GM20000 (cell line): ENCODE measurements around the gene SHISAL1.
A peak's percentile ranks its signal among the peaks of the same experiment; 100 is the strongest.
"Not testable (repeated sequence)": the region's sequence is repeated elsewhere in the genome, so short reads cannot be mapped to it uniquely, and the experiment has no call there.

ENCODE experiments used
- DNase-seq: peaks from one replicate; pipeline ENCODE4 v3.0.0; 2012; ENCODE audit warnings: low spot score
- TF ChIP-seq, protein P1 (sequence below): IDR thresholded peaks from 2 replicates; pipeline ENCODE4 v1.5.1; 2012; ENCODE audit warnings: mild to moderate bottlenecking, control low read depth; ENCODE audit errors: extremely low read depth, missing control alignments

Gene SHISAL1

DNA sequence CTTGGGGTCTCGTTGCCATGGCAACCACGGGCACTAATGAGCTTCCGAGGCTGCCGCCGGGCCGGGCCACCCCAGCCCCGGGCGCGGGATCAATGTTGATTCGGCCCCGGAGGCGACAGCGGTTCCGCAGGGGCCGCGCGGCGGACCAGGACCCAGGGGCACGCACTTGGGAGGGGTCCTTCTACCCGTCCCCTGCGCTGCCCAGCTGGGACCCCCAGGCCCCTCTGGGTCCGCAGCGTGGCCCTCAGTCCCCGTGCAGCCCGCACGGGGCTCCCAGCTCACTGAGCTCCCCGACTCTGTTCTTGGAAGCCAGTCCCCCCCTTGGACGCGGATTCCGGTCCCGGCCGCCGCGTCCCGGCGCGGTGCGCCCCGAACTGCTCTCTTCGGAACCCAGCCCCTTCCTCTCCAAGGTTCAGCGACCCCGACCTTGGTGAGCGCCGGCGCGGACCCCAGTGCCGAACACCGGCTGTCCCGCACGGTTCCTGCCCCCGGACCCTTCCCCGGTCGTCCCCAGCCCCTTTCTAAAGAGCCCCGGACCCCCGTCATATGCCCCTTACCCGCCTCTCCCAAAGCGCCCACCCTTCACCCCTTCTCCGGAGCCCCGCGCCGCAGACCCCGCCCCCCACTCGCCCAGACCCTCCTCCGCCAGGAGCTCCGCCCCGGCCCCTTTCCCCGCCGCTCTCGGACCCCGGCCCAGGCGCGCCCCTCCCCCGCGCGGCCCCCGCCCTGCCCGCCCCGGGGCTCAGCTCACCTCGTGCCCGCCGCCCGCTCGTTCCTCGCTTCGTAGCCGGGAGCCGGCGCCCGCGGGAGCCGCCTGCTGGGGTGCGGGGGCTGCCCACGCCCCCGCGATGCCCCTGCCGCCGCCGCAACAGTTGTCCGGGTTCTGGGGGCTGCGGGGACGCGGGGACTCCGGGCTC is 18.3 kb upstream of the SHISAL1 start:
- peak; percentile 45 for DNase-seq
- TF ChIP-seq, protein P1, sequence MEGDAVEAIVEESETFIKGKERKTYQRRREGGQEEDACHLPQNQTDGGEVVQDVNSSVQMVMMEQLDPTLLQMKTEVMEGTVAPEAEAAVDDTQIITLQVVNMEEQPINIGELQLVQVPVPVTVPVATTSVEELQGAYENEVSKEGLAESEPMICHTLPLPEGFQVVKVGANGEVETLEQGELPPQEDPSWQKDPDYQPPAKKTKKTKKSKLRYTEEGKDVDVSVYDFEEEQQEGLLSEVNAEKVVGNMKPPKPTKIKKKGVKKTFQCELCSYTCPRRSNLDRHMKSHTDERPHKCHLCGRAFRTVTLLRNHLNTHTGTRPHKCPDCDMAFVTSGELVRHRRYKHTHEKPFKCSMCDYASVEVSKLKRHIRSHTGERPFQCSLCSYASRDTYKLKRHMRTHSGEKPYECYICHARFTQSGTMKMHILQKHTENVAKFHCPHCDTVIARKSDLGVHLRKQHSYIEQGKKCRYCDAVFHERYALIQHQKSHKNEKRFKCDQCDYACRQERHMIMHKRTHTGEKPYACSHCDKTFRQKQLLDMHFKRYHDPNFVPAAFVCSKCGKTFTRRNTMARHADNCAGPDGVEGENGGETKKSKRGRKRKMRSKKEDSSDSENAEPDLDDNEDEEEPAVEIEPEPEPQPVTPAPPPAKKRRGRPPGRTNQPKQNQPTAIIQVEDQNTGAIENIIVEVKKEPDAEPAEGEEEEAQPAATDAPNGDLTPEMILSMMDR = no peak

DNA sequence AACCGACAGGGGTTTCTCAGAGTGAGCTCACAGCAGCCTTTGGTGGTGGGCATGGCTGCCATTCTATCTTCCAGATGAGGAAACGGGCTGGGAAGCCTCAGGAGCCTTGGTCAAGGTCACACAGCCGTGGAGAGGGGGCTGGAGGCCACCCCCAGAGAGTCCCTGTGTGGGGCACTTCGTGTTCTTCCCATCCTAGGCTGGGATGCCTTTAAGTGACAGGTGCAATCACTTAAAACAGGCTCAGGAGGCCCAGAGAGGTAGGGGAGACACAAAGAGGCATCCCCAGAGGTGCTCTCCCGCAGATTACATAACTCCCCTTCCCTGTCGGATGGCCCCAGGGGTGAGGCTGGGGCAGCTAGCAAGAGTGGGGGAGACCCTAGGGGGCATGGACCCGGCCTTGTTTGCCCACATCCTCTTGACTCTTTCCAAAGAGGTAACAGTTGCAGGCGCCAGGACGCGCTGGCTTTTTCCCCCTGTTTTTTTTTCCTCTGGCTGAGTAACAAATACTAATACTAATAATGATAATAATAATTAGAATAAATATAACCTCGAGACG is 17.5 kb upstream of the SHISAL1 start:
- no peak for DNase-seq
- TF ChIP-seq, protein P1 = no peak

DNA sequence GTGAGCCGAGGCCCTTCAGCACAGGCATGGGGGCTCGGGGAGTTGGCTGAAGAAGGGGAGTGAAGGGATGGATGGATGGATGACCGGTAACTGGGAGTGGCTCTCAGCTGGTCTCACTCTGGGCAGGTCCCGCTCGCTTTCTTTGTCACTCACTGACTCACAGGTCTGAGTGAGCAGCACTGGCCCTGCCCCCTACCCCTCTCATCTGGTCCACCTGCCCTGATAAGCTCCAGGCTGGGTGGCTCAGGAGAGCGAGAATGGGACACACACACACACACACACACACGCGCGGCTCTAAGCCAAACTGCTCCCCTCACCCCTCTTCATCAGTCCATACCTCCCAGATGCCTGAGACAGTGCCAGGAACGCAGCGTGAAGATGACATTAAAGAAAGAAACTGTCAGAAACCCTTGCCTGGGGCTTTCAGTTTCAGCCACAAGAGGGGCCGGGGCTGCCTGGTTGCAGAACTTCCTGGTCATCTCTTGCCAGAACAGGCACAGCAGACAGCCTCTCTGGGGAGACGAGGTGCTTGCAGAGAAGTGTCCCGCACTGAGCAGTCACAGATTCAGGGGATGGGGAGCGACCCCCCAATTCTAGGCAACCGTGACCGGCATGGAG is 16.5 kb upstream of the SHISAL1 start:
- TF ChIP-seq, protein P1 = no peak
- peak; percentile 85 for DNase-seq

DNA sequence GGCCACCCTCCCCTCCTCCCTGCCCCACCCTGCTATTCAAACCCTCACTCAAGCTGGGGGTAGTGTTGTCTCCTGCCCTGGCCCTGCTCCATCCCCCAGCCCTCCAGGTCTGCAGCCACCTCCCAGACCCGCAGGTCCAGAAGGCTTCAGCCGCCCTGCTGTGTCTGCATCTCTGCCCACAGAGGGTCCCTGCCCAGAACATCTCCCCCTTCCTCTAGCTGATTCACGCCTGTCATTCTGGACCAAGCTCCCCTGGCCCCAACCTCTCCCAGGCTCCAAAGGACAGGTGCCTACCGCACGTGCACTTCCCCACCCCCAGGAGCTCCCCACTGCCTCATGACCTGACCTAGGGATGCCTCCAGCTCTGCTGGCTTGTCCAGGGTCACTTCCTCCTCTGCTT is 16.0 kb upstream of the SHISAL1 start:
- DNase-seq = no peak
- TF ChIP-seq, protein P1 = no peak

DNA sequence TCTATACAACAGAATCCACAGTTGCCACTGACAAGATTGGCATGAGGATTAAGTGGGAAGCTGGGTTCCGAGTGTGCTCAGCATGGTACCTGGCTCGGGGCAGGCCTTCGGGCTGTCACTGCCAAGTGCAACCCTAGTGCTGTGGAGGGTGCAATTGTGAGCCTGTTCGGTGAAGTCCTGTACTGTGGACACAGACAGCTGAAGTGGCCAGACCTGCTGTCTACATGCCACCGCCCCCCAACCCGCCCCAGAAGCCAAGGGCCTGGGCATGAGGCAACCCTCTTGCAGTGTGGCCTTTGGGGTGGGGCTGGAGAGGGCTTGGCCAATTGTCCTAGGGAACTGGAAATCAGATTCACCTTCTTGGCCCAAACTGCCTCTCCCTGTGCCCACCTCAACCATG is 15.6 kb upstream of the SHISAL1 start:
- TF ChIP-seq, protein P1 = no peak
- no peak for DNase-seq

DNA sequence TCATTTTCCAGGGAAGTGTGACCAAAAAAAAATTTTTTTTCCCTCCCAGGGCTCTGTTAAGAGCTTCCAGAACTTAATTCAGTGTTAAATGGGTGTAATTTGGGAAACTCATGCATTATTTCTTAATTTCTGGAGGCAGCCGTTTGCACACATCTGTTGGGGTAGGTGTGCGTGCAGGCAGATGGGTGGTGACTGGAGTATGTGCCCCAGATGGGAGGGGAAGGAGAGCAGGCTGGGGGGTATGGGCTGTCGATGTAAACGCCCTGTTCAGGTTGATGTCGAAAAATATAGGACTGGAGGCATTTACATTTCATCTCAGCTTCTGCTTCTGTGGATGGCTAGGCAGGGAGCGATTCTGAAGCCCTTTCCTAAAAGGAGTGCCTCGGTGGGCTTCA is 13.7 kb upstream of the SHISAL1 start:
- TF ChIP-seq, protein P1 = no peak
- no peak for DNase-seq

DNA sequence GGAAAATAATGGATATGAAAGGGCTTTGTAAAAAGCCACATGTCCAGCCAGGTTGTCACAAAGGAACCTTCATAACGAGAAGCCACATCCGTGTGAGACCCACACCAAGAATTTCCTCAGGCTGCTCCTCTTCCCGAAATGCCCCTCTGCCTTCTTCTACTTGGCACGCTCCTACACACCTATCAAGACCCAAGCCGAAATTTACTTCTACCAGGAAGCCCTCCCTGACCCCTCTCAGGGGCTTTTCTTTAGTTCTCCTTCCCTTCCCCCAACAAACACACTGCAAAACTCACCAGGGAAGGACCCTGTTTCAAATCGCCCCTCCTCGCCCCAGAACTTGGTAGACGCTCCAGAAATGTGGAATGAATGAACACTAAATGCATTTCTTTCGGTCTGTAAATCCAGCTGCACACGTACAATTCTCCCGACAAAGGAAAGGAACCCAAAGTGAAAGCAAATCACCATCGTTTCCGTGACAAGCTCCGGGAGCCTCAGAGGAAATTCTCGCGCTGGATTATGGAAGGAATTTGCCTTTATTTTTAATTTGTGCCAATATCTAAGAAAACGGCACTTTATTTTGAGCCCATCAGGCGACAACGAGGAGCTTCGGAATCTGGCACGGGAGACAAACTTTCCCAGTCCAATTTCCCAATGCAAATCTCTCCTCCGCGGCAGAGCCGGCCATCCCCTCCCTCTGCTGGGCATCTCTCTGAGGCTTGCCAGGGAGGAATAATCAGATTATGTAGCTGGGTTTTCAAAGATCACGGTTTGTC is 13.2 kb upstream of the SHISAL1 start:
- TF ChIP-seq, protein P1 = no peak
- no peak for DNase-seq

DNA sequence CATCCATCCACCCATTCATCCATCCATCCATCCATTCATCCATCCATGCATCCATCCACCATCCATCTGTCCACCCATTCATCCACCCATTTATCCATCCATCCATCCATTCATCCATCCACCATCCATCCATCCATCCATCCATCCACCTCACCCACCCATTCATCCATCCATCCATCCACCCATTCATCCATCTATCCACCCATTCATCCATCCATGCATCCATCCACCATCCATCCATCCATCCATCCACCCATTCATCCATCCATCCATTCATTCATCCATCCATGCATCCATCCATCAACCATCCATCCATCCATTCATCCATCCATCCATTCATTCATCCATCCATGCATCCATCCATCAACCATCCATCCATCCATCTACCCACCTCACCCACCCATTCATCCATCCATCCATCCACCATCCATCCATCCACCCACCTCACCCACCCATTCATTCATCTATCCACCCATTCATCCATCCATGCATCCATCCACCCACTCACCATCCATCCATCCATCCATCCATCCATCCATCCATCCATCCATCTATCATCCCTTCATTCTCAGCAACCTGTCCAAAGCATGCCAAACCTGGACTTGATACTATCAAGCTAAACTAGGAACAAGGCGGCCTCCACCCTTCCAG is 10.5 kb upstream of the SHISAL1 start:
- not testable (repeated sequence) for DNase-seq
